HepG2 (cell line): ENCODE data around the gene SMARCE1. TPM values are rescaled to one million over a fixed set of nuclear protein-coding genes. Genes with fewer than 3 reads are reported as not detected.

Source experiments
- ARID2 ChIP-seq: sonication (generic); formaldehyde crosslinking; IDR thresholded peaks from 2 replicates; pipeline ENCODE4 v1.8.1; 2022; ENCODE audit warnings: mild to moderate bottlenecking, missing genetic modification reagents, borderline replicate concordance
- ASH2L ChIP-seq: fragments of 300-600, 200-600 bp; sonication (generic); IDR thresholded peaks from 2 replicates; pipeline ENCODE4 v1.7.0; 2017; ENCODE audit warnings: low read depth, mild to moderate bottlenecking, moderate library complexity, mixed read lengths, low read length; ENCODE audit not compliant: insufficient read length
- BCL3 ChIP-seq: sonication (generic); formaldehyde crosslinking; IDR thresholded peaks from 2 replicates; pipeline ENCODE4 v1.5.1; 2020; ENCODE audit warnings: mild to moderate bottlenecking, missing genetic modification reagents, moderate library complexity
- CHD4 ChIP-seq: fragments of 200-600 bp; sonication (generic); IDR thresholded peaks from 2 replicates; pipeline ENCODE4 v1.7.0; 2017; ENCODE audit warnings: mild to moderate bottlenecking, low read length, borderline replicate concordance
- ELF3 ChIP-seq: IDR thresholded peaks from 2 replicates; pipeline ENCODE4 v1.6.1; 2016; ENCODE audit warnings: missing genetic modification reagents, missing compliant biosample characterization
- GABPB1 ChIP-seq: IDR thresholded peaks from 2 replicates; pipeline ENCODE4 v1.6.1; 2016; ENCODE audit warnings: mild to moderate bottlenecking, missing genetic modification reagents, moderate library complexity, missing compliant biosample characterization
- GFI1 ChIP-seq: sonication (generic); formaldehyde crosslinking; IDR thresholded peaks from 2 replicates; pipeline ENCODE4 v1.5.0; 2020; ENCODE audit warnings: missing genetic modification reagents, mild to moderate bottlenecking, borderline replicate concordance
- IRF9 ChIP-seq: sonication (generic); formaldehyde crosslinking; IDR thresholded peaks from 2 replicates; pipeline ENCODE4 v1.8.0; 2022; ENCODE audit warnings: missing genetic modification reagents, mild to moderate bottlenecking, borderline replicate concordance
- MAFK ChIP-seq, 2 experiments: IDR thresholded peaks in 1 of 2; conservative IDR thresholded peaks in 1 of 2; 2 replicates each; pipeline ENCODE4 v1.6.1; 2011; ENCODE audit warnings: improper control_type of control experiment in 2 of 2, low read length in 2 of 2
- MBNL3 ChIP-seq: fragments of 250-450 bp; sonication (Bioruptor Pico); conservative IDR thresholded peaks from 2 replicates; pipeline ENCODE4 v1.8.0; 2022; ENCODE audit warnings: mild to moderate bottlenecking, inconsistent platforms
- NCOA5 ChIP-seq: sonication (generic); formaldehyde crosslinking; IDR thresholded peaks from 2 replicates; pipeline ENCODE4 v1.4.0; 2020; ENCODE audit warnings: missing genetic modification reagents
- NFIB ChIP-seq: sonication (generic); formaldehyde crosslinking; IDR thresholded peaks from 2 replicates; pipeline ENCODE4 v1.9.0; 2021; ENCODE audit warnings: missing genetic modification reagents, mild to moderate bottlenecking, borderline replicate concordance
- REST ChIP-seq, 2 experiments: IDR thresholded peaks; 2 replicates each; pipeline ENCODE4 v1.6.1; 2011 to 2012; ENCODE audit warnings: low read length in 2 of 2, borderline replicate concordance in 1 of 2, low read depth in 1 of 2, mild to moderate bottlenecking in 1 of 2, moderate library complexity in 1 of 2
- SIX1 ChIP-seq: sonication (generic); formaldehyde crosslinking; IDR thresholded peaks from 2 replicates; pipeline ENCODE4 v1.4.0; 2020; ENCODE audit warnings: missing genetic modification reagents, borderline replicate concordance
- SNAPC2 ChIP-seq: sonication (generic); formaldehyde crosslinking; IDR thresholded peaks from 2 replicates; pipeline ENCODE4 v1.8.1; 2022; ENCODE audit warnings: mild to moderate bottlenecking, missing genetic modification reagents
- SP2 ChIP-seq: sonication (generic); formaldehyde crosslinking; IDR thresholded peaks from 2 replicates; pipeline ENCODE4 v1.5.1; 2020; ENCODE audit warnings: mild to moderate bottlenecking, missing genetic modification reagents
- TBL1XR1 ChIP-seq: fragments of 150-350 bp; IDR thresholded peaks from 2 replicates; pipeline ENCODE4 v1.6.1; 2014; ENCODE audit warnings: borderline replicate concordance, low read length; ENCODE audit not compliant: partially characterized antibody
- TOPORS ChIP-seq: sonication (generic); formaldehyde crosslinking; IDR thresholded peaks from 2 replicates; pipeline ENCODE4 v1.8.0; 2023; ENCODE audit warnings: mild to moderate bottlenecking, missing genetic modification reagents
- ZNF124 ChIP-seq: sonication (generic); formaldehyde crosslinking; IDR thresholded peaks from 2 replicates; pipeline ENCODE4 v1.4.0; 2020; ENCODE audit warnings: missing genetic modification reagents
- ZNF274 ChIP-seq: sonication (generic); formaldehyde crosslinking; IDR thresholded peaks from 2 replicates; pipeline ENCODE4 v1.5.1; 2020; ENCODE audit warnings: mild to moderate bottlenecking, missing genetic modification reagents
- ZNF354B ChIP-seq: sonication (generic); formaldehyde crosslinking; IDR thresholded peaks from 2 replicates; pipeline ENCODE4 v1.8.0; 2022; ENCODE audit warnings: mild to moderate bottlenecking, missing genetic modification reagents
- ZNF547 ChIP-seq: sonication (generic); formaldehyde crosslinking; IDR thresholded peaks from 2 replicates; pipeline ENCODE4 v1.5.1; 2020; ENCODE audit warnings: mild to moderate bottlenecking, missing genetic modification reagents
- ZNF577 ChIP-seq: sonication (generic); formaldehyde crosslinking; IDR thresholded peaks from 2 replicates; pipeline ENCODE4 v1.4.0; 2020; ENCODE audit warnings: mild to moderate bottlenecking, low read depth, missing genetic modification reagents, borderline replicate concordance
- ZNF878 ChIP-seq: sonication (generic); formaldehyde crosslinking; IDR thresholded peaks from 2 replicates; pipeline ENCODE4 v1.8.1; 2023; ENCODE audit warnings: mild to moderate bottlenecking, missing genetic modification reagents, moderate library complexity
- polyA plus RNA-seq, 8 experiments: library from polyadenylated mRNA; depleted of rRNA in 3 of 8; stranded (reverse) in 7 of 8; unstranded in 1 of 8; fragments of >200 nt; fragmentation: Illumina TruSeq in 4 of 8; extraction: Trizol in 4 of 8; gene quantifications; 2 replicates each; pipeline versions ENCODE4 v1.2.1 to v1.2.3, GENCODE V29; 2011 to 2016; ENCODE audit warnings: low read depth in 4 of 8, missing spikeins in 1 of 8, mixed read lengths in 1 of 8; ENCODE audit not compliant: insufficient read depth in 1 of 8
- total RNA-seq, 5 experiments: library from RNA; depleted of rRNA; stranded (reverse); fragments of >200 nt; fragmentation: Illumina TruSeq; extraction: Trizol; gene quantifications; 2 replicates each; pipeline ENCODE4 v1.2.3, GENCODE V29; 2016; ENCODE audit warnings: low read depth in 1 of 5

The SMARCE1 gene
- total and polyA plus RNA-seq, 2 of the 13 experiments (the other 11 are each of a cell fraction or from before 2014, with no cell fraction given): 43.5 to 127 TPM

- TF ChIP-seq MBNL3 (CRISPR knock-in tag): no peak
- no peak for TF ChIP-seq IRF9 (CRISPR knock-in tag)
- TF ChIP-seq ZNF354B (CRISPR knock-in tag): 0 out of 2 replicates have a peak, but pooled peaks have one; percentile 32
- TF ChIP-seq NCOA5 (CRISPR knock-in tag): no peak
- TF ChIP-seq ARID2 (CRISPR knock-in tag): peak; percentile 68; the same call in 1 of the 2 replicates
- TF ChIP-seq REST (IDR thresholded peaks at IDR 0.05; ENCODE audit: borderline replicate concordance in 1 of 2, low read depth in 1 of 2, low read length in 2 of 2): no peak
- TF ChIP-seq ZNF274 (CRISPR knock-in tag): no peak; the same call in 1 of the 2 replicates
- 0 out of 2 replicates have a peak, but pooled peaks have one; percentile 36 for TF ChIP-seq GFI1 (CRISPR knock-in tag)
- no peak for TF ChIP-seq ELF3 (CRISPR knock-in tag)
- TF ChIP-seq SIX1 (CRISPR knock-in tag): no peak
- 0 out of 2 replicates have a peak, but pooled peaks have one; percentile 7 for TF ChIP-seq ZNF878 (CRISPR knock-in tag)
- TF ChIP-seq SNAPC2: peak; percentile 27; the same call in 1 of the 2 replicates
- TF ChIP-seq ZNF124 (CRISPR knock-in tag): no peak
- TF ChIP-seq NFIB (CRISPR knock-in tag): no peak
- TF ChIP-seq ASH2L: no peak
- TF ChIP-seq MAFK (conservative IDR thresholded peaks at IDR 0.05 in 1 of 2, IDR thresholded peaks at IDR 0.05 in 1 of 2; ENCODE audit: low read length in 2 of 2): no peak
- no peak for TF ChIP-seq ZNF547 (CRISPR knock-in tag)
- TF ChIP-seq SP2 (CRISPR knock-in tag): no peak
- TF ChIP-seq TBL1XR1: no peak
- TF ChIP-seq GABPB1: no peak
- TF ChIP-seq BCL3 (CRISPR knock-in tag): 0 out of 2 replicates have a peak, but pooled peaks have one; percentile 1
- 0 out of 2 replicates have a peak, but pooled peaks have one; percentile 41 for TF ChIP-seq TOPORS (CRISPR knock-in tag)
- TF ChIP-seq CHD4: peak; percentile 50; the same call in 1 of the 2 replicates
- no peak for TF ChIP-seq ZNF577
These were observed 611 bp downstream of the SMARCE1 start (continued) for GRCh38 chr17:40646791-40647623.
